Mononuclear cell (primary cell): ENCODE data around the gene ZNF641. TPM values are rescaled to one million over a fixed set of nuclear protein-coding genes. Genes with fewer than 3 reads are reported as not detected.
A peak's percentile ranks its signal among the peaks of the same experiment; 100 is the strongest.

ENCODE experiments used
- H3K27me3 ChIP-seq: 2 replicates; pipeline ENCODE4 v1.6.0; 2011; ENCODE audit warnings: low read length, control low read depth; ENCODE audit not compliant: insufficient read depth
- H3K4me1 ChIP-seq: 2 replicates; pipeline ENCODE4 v1.5.1; 2011; ENCODE audit warnings: mild to moderate bottlenecking, low read length, control low read depth; ENCODE audit not compliant: insufficient read depth
- H3K4me3 ChIP-seq: 2 replicates; pipeline ENCODE4 v1.5.1; 2011; ENCODE audit warnings: mild to moderate bottlenecking, low read length, moderate library complexity
- H3K9me3 ChIP-seq: 2 replicates; pipeline ENCODE4 v1.5.1; 2011; ENCODE audit warnings: low read depth, mild to moderate bottlenecking, control low read depth, low read length
- total RNA-seq: library from RNA; depleted of rRNA; stranded (reverse); fragments of >200 nt; gene quantifications from one replicate; pipeline ENCODE4 v1.2.3, GENCODE V29; 2012

ZNF641 gene
- total RNA-seq, result 19.9 TPM

DNA sequence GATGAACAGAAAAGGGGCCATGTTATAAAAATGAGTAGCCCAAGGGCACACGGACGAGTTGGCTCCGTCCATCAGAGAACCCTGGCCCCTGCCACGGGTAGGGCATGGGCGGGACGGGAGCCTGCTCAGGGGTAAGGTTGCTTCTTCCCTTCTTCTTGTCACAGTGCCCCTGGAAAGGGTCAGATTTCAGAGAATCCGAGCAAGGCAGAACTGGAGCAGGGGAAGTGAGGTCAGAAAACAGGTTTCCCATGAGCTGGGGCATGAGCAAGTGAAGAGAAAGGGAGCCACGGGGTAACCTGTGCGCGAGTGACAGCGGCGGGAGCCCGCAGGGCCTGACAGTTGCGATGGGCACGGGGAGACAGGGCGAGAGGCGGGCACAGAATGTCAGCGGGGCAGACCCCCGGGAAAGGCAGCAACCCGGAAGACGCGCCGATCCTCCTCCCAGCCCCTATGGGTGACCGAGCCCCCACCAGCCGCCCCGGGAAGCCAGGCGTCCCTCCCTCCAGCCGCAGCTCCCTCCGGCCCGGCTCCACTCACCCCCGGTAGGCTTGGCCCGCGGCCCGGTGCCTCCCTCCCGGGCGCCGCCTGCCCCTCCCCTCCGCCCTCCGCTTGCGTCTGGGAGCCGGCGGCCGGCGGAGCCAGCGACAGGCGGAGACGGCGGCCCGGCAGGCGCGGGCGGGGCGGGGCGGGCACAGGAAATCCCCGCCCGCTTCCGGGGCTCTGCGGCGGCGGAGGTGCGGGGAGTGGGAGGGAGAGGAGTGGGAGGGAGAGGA, at the start of gene ZNF641:
Gene ZNF641 (minus strand): TSS at position 671 of the 773 bp plus-strand sequence. CDS start 2,829 bp downstream, outside the sequence.
- H3K9me3 ChIP-seq, result no peaks in the 10 kb centered on the region
- peaks cover 24% of the 10 kb centered on the region for H3K4me1 ChIP-seq
- H3K27me3 ChIP-seq, result no peaks in the 10 kb centered on the region
- peak within 1 kb of the TSS; percentile 71 for H3K4me3 ChIP-seq

- Histone ChIP-seq H3K27me3 (peaks cover 9% of the 10 kb centered on the region), H3K4me1 (no peaks in the 10 kb centered on the region), H3K4me3 (no peak overlapping the region), H3K9me3 (no peaks in the 10 kb centered on the region)
Measured at GRCh38 chr12:48390026-48390425, 39.3 kb upstream of the ZNF641 start.

GRCh38 chr12:48389409-48389808, 38.7 kb upstream of the ZNF641 start:
- Histone ChIP-seq H3K9me3 (no peaks in the 10 kb centered on the region), H3K4me1 (no peaks in the 10 kb centered on the region), H3K4me3 (no peak overlapping the region), H3K27me3 (peaks cover 9% of the 10 kb centered on the region)

DNA sequence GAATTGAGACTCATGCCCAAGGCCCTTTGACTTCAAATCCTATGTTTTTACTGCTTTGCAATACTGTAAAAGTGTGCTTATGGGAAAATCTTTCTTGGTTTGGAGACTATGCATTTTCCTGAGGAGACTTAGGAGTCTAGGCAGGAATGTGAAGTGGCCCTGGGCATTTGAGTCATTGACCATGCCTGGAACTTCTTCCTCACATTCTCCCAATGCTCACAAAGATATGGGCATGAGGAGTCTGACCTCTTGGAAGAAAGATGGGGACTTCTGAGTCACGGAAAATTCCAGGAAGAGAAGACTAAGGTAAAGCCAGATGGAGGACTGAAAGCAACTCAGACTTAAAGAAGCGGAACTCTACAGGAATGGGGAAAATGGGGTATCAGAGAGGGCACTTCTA, 38.2 kb upstream of the ZNF641 start:
- peaks cover 9% of the 10 kb centered on the region for H3K27me3 ChIP-seq
- H3K4me3 ChIP-seq, result no peak overlapping the region
- no peaks in the 10 kb centered on the region for H3K9me3 ChIP-seq

GRCh38 chr12:48388460-48388859, 37.7 kb upstream of the ZNF641 start:
- Histone ChIP-seq H3K9me3 (no peaks in the 10 kb centered on the region), H3K4me3 (no peak overlapping the region), H3K4me1 (no peaks in the 10 kb centered on the region), H3K27me3 (peaks cover 9% of the 10 kb centered on the region)

More for the DNA sequence above, 38.2 kb upstream of the ZNF641 start:
- H3K4me1 ChIP-seq, result no peaks in the 10 kb centered on the region

- H3K4me1 ChIP-seq, result no peaks in the 10 kb centered on the region
- H3K27me3 ChIP-seq, result peaks cover 6% of the 10 kb centered on the region
- H3K4me3 ChIP-seq, result no peak overlapping the region
- no peaks in the 10 kb centered on the region for H3K9me3 ChIP-seq
Measured at GRCh38 chr12:48380596-48380995, 29.9 kb upstream of the ZNF641 start.

DNA sequence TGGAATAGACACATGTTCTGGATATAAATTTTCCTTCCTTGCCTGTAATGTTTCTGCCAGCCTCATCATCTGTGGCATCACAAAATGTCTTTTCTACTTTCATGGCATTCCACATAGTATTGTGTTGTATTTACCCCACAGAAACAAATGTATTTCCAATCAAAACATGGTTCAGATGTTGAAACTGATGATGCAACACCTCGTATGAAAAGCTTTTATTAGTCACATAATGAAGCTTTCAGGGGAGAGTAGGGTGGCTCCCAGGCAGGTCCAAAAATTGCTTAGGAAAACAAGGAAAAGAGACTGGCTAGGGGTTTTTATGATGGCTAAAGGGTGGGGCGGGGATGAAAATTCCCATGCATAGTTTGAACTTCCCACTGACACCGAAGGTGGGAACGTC, 29.1 kb upstream of the ZNF641 start:
- H3K27me3 ChIP-seq, result no peaks in the 10 kb centered on the region
- no peaks in the 10 kb centered on the region for H3K4me1 ChIP-seq
- no peak overlapping the region for H3K4me3 ChIP-seq
- H3K9me3 ChIP-seq, result no peaks in the 10 kb centered on the region

DNA sequence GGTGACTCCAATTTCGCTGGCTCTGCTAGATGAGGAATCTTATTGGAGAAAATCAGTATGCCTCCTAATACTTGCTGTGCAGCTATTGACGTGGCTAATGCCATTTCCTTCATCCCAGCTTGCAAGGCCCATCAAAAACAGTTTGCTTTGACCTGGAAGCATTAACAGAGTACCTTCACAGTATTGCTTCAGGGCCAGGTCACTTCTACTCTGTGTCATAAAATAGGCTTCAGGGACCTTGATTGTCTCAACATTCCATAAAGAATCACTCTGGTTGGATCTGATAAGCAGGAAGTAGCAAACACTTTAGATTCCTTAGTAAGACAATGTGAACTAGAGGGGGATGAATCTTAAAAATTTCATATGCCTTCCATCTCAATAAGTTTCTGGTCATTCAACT, 26.9 kb upstream of the ZNF641 start:
- Histone ChIP-seq H3K4me1 (no peaks in the 10 kb centered on the region), H3K4me3 (no peak overlapping the region), H3K27me3 (no peaks in the 10 kb centered on the region), H3K9me3 (no peaks in the 10 kb centered on the region)

DNA sequence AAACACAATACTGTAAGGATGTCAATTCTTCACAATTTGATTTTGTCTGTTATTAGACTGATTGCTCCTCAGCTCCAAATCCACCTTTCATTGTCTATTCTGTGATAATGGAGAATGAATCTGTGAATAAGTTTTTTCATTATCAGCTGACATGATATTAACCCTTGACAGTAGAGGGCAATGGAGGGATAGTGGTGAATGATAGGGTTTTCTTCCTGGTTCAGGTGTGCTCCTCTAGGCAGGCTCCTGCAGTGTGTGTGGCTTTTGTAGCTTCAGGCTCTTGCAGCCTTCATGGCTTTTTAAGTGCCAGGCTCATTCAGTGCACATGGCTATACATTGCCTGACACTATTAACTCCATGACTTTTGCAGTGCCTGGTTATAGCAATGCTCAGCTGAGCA, 23.4 kb upstream of the ZNF641 start:
- Histone ChIP-seq H3K9me3 (no peaks in the 10 kb centered on the region), H3K27me3 (peaks cover 5% of the 10 kb centered on the region), H3K4me1 (no peaks in the 10 kb centered on the region), H3K4me3 (no peak overlapping the region)

DNA sequence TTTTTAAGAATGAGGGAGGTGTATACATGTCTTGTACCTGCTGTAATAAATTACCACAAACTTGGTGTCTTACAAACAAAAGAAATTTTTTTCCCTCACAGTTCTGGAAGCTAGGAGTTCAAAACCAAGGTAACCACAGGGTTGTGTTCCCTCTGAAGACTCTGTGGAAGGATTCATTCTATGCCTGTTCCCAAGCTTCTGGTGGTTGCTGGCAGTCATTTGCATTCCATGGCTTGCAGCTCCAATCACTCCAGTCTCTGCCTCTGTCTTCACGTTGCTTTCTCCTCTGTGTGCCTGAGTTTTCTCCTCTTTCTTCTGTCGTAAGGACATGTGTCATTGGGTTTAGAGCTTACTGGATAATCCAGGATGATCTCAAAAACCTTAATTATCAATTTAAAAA, 15.4 kb upstream of the ZNF641 start:
- no peaks in the 10 kb centered on the region for H3K9me3 ChIP-seq
- H3K27me3 ChIP-seq, result peaks cover 5% of the 10 kb centered on the region
- H3K4me3 ChIP-seq, result no peak overlapping the region
- H3K4me1 ChIP-seq, result no peaks in the 10 kb centered on the region

- no peaks in the 10 kb centered on the region for H3K4me1 ChIP-seq
- no peaks in the 10 kb centered on the region for H3K9me3 ChIP-seq
- no peak overlapping the region for H3K4me3 ChIP-seq
- H3K27me3 ChIP-seq, result no peaks in the 10 kb centered on the region
Measured at GRCh38 chr12:48361664-48362339, 11.1 kb upstream of the ZNF641 start.

DNA sequence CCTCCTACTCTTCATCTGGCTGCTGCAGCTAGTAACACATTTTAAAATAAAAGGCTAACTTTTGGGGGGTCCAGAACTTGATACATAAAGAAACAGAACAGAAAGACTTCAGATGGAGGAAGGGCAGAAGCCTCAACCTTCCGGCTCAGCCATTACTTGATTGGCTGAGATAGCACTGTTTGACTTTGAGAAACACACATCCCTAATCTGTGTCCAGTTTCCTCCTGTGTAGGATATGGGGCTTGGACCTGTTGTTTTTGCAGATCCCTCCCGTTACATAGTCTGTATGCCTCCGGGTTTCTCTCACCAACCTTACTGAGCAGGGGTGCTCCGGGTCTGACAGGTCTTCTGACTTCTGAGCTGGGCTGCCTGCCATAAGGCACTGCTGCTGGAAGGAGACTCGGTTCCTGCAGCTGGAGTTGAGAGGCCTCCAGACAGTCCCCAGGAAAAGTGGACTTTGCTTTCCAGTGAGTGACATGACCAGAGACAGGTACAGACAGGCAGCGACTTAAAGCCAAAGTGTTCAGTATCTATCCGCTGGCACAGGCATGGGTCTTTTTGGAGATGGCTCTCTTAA, 8.3 kb upstream of the ZNF641 start:
- Histone ChIP-seq H3K4me3 (no peak overlapping the region), H3K4me1 (no peaks in the 10 kb centered on the region), H3K9me3 (no peaks in the 10 kb centered on the region)

DNA sequence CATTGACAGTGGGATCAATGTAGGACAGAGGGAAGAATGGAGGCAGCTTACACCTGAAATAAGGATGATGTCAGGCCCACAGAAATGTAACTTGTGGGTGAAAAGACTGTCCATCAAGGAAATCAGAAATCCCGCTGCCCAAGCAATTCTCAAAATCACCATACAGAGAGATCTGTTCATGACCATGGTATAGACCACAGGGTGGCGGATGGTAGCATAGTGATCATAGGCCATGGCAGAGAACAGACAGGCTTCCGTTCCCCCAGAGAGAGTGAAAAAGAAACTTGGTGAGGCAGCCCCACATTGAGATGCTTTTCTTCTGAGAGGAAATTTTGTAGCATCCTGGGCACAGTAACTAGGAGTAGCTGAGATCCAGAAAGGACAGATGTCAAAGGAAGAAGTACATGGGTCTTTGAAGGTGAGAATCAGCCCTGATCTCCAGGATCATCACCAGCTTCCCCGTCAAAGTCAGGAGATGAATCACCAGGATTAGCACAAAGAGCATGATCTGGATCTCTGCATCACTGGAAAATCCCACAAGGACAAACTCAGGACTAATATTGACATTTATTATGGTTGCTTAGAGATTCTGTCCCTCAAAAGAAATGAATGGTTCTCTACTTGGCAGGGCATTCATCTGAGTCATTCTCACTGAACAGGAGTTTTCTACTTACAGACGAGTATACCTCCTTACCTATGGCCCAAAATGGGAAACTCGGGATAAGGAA, 5.5 kb upstream of the ZNF641 start:
- peaks cover 2% of the 10 kb centered on the region for H3K4me1 ChIP-seq
- no peaks in the 10 kb centered on the region for H3K9me3 ChIP-seq
- H3K4me3 ChIP-seq, result no peak overlapping the region
- no peaks in the 10 kb centered on the region for H3K27me3 ChIP-seq

More for the DNA sequence above, 8.3 kb upstream of the ZNF641 start:
- no peaks in the 10 kb centered on the region for H3K27me3 ChIP-seq

GRCh38 chr12:48352157-48352760, 1.5 kb upstream of the ZNF641 start:
- no peaks in the 10 kb centered on the region for H3K27me3 ChIP-seq
- H3K9me3 ChIP-seq, result no peaks in the 10 kb centered on the region
- no peak overlapping the region for H3K4me3 ChIP-seq
- H3K4me1 ChIP-seq, result peaks cover 24% of the 10 kb centered on the region
